Suprapubic skin (tissue), 3 donors: ENCODE measurements around the gene LRP6.

Experiments
- EP300 ChIP-seq: sonication (generic); formaldehyde crosslinking; IDR thresholded peaks from one replicate; pipeline ENCODE4 v1.6.1; 2017; ENCODE audit warnings: antibody characterized with exemption
- POLR2A ChIP-seq, 2 donors: fragments of 450-650 bp; IDR thresholded peaks; one replicate each; pipeline ENCODE4 v1.6.1; 2017; ENCODE audit warnings: antibody characterized with exemption in 2 of 2, mild to moderate bottlenecking in 2 of 2, moderate library complexity in 2 of 2
- TF ChIP-seq, protein P1 (sequence below), 2 donors: fragments of 200-600 bp in 1 of 2; fragments of 450-650 bp in 1 of 2; sonication (generic) in 1 of 2; IDR thresholded peaks; one replicate each; pipeline ENCODE4 v1.5.1; 2016 to 2019; ENCODE audit warnings: antibody characterized with exemption in 2 of 2, mild to moderate bottlenecking in 1 of 2, moderate library complexity in 1 of 2

GRCh38 chr12:12191008-12191407 is 75.8 kb downstream of the LRP6 start:
- TF ChIP-seq, protein P1, sequence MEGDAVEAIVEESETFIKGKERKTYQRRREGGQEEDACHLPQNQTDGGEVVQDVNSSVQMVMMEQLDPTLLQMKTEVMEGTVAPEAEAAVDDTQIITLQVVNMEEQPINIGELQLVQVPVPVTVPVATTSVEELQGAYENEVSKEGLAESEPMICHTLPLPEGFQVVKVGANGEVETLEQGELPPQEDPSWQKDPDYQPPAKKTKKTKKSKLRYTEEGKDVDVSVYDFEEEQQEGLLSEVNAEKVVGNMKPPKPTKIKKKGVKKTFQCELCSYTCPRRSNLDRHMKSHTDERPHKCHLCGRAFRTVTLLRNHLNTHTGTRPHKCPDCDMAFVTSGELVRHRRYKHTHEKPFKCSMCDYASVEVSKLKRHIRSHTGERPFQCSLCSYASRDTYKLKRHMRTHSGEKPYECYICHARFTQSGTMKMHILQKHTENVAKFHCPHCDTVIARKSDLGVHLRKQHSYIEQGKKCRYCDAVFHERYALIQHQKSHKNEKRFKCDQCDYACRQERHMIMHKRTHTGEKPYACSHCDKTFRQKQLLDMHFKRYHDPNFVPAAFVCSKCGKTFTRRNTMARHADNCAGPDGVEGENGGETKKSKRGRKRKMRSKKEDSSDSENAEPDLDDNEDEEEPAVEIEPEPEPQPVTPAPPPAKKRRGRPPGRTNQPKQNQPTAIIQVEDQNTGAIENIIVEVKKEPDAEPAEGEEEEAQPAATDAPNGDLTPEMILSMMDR (IDR thresholded peaks at IDR 0.05), result no peak
- TF ChIP-seq EP300, result no peak
- no peak for TF ChIP-seq POLR2A (IDR thresholded peaks at IDR 0.05)
